Stimulated activated CD4-positive, alpha-beta T cell treated with anti-CD3 and anti-CD28 coated beads, Interleukin-1b, Interleukin-23, amount 100 ng/mL, for 48 hours (primary cell): ENCODE results near the gene INSIG1.

Source experiments
- DNase-seq: peaks from one replicate; pipeline ENCODE4 v3.0.0-alpha.2; 2020

Gene INSIG1

DNA sequence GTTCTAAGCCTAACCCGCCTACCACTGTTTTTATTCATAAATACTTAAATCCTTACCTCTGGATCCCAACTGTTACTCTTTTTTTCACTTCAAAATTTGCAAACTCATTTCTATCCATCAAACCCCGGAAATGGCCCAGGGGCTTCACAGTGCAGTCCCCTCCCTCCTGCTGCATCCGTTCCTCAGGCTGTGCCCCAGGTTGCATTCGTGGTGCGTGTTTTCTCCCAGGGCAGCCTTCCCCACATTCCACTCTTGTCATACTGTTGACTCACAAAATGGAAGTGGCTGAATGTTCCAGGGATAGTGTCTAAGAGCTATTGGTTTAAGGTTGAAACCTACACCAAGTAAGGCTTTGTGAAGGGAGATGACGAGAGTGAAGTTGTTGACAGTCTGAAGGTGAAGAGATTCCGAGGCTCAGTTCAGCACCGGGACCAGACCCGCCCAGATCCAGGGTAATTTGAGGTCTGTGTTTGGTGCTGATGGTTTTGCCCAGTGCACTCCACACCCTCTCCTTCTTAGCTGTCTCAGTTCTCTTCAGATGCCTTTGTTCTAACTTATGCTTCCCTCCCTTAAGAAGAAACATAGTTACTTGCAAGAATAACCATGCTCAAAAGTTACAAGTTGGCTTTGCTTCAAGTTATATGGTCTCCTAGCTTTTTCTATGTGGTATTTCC, 7.7 kb downstream of the INSIG1 start:
- no peak for DNase-seq

DNA sequence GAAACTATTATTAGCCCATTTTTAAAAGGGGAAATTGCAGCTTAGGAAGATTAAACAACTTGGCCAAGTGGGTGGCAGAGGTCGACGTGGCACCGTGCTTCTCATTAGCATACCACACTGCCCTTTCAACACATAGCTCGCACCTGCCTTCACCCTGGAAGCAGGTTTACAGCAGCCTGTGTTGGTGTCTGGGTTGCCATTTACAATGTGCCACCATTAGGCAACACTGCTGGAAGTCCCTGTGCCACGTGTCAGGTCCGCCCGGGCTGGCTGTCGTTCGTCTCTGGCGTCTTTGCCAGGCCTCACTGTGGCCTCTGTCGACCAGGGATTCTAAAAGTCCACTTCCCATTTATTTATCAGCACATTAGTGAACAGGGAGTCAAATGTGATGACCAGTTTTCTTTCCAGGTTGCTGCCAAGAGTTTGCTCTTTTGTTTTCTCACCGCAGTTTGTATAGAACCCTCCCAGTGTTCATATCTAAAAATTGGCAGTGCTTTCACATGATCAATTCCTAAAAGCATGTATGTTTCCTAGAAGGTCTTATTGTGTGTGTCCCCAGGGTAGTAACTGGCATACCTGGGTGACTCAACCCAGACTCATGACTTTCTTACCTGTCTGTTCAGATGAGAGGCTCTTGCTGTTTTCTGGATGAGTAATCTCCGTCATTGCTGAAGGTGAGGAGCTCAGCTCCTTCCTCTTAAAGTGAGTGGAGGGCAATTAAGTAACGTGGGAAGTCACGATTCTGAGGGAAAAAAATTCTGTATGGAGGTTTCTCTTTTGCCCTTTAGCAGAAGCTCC, 9.2 kb downstream of the INSIG1 start:
- DNase-seq, result no peak

DNA sequence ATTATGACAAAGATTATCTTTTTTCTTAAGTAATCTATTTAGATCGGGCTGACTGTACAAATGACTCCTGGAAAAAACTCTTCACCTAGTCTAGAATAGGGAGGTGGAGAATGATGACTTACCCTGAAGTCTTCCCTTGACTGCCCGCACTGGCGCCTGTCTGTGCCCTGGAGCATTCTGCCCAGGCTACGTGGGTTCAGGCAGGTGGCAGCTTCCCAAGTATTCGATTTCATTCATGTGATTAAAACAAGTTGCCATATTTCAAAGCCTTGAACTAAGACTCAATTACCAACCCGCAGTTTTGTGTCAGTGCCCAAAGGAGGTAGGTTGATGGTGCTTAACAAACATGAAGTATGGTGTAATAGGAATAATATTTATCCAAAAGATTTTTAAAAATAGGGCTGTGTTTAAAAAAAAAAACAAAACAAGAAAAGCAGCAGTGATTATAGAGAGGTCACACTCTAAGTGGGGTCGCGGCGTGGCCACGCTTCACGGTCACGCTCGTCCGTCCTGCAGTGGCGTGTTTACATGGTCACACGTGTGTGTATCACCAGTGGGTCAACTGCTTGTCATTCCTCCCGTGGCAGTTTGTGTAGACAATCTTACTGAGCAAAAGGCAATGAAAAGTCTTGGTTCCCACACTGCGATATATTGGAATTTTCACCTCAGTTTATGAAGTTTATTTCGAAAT, 10.8 kb downstream of the INSIG1 start:
- no peak for DNase-seq

DNA sequence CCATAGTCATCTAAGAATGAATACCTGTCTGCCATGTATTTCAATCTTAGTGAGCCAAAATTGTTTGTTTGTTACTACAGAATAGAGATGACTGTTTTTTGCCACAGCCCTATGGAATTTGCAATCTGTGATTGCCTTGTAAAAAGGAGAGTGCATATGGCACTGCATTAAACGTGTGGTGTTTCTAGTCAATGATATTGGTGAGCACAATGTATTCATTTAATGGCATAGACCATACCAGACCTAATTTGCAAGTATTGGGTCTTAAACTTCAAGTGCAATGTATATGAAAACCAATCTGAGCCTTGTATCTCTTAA, 11.3 kb downstream of the INSIG1 start:
- DNase-seq, result no peak

DNA sequence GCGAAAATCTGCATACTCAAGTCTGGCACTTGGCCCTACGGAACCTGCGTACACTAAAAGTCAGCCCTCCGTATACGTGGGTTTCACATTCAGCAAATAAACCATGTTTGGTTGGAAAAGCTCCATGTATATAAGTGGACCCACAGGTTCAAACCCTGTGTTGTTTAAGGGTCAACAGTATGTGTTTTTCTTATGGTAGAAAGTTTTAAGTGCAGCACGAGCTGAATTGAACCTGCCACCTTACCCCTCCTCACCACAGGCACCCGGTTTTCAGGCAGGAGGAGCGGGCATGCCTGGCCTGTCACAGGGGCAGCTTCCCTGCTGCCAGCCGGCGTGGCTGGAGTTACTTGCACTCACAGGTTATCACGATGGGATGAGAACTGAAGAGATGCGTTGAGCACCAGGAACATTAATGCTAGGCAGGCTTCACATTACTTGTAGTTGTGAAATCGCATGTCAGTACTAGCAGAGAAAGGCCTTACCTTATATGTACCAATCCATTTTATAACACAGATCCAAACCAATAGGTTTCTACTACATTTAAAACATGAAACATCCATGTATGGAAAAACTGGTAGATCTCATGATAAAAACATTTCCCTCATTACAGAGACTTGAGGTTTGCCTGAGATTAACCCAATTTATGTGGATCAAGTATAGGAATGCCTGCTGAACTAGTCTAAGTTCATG, 12.9 kb downstream of the INSIG1 start:
- no peak for DNase-seq

DNA sequence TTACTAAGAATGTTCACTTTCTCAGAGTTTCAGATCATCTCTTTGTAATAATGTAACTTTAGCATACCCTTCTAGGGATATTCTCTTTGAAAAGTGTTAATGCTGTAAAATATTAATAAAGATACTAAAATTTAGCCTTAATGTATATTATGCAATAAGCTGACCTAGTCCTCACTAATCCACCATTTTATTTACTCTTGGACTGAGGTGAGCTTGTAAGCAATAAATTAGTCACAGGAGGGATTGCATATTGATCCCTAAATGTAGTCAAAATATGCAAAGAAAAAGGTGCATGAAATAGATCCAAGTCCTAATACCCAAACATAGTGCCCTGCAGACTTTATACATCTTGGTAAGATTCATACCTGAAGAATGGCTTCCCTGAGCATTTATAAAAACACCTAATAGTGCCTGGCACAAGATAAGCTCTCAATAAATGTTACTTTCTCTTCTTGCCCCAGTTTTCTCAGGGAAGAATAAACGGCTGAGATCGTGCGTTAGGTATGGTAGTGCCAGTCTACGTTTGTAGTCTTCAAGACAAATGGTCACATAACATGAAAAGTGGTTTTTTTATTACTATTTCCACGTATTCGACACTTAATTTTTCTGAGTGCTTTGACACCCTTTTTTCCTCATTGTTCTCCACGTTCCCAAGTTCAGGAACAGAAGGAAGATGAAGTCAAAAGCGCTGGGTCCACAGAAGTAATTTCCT, 14.3 kb downstream of the INSIG1 start:
- no peak for DNase-seq

DNA sequence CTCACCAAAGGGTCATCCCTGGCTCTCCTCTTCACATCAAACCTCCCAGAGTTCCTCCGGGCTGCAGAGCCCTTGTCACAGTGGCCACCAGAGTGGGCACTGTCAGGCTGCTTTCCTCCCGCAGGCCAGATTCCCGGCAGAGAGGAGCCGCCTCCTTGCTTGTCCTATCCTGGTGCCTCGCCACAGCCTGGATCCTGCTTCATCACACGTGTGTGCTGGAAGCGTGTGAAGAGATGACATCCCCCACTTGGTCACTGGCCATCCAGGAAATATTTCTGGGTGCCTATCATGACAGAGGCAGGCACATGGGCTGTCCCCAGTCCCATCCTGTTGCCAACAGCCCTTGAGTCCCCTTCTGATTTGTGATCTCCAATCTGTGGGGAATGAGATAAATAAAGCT, 15.0 kb downstream of the INSIG1 start:
- no peak for DNase-seq

DNA sequence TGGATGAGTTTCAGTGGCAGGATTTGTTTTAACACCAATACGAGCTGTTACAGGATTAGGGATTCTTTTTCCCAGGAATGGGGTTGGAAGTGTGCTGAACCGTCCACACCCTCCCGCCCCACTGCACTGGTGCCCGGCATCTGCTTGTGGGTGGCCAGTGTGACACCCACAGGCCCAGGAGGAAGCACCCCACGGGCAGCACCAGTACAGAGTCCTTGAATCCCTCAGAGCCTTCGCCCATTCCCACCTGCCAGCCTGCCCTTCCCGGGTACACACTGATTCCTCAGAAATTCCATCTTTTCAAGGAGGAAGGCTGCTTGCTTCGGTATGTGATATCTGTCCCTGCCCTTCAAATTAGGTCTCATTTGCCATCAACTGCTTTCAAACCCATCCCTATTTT, 15.4 kb downstream of the INSIG1 start:
- no peak for DNase-seq

DNA sequence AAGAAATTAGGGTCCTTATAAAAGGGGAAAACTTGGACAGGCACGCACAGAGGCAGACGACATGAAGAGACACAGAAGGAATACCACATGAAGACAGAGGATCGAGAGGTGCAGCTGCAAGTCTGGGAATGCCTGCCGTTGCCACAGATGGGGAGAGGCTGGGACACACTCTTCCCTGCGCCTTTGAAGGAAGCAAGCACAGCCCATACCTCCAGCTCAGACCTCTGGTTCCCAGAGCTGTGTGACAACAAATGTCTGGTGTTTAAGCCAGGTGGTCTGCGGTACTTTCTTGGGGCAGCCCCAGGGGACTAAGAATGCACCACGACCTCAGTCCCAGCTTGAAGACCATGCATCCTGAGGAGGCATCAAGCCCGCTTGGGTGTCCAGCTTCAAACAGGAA, 18.3 kb downstream of the INSIG1 start:
- no peak for DNase-seq

DNA sequence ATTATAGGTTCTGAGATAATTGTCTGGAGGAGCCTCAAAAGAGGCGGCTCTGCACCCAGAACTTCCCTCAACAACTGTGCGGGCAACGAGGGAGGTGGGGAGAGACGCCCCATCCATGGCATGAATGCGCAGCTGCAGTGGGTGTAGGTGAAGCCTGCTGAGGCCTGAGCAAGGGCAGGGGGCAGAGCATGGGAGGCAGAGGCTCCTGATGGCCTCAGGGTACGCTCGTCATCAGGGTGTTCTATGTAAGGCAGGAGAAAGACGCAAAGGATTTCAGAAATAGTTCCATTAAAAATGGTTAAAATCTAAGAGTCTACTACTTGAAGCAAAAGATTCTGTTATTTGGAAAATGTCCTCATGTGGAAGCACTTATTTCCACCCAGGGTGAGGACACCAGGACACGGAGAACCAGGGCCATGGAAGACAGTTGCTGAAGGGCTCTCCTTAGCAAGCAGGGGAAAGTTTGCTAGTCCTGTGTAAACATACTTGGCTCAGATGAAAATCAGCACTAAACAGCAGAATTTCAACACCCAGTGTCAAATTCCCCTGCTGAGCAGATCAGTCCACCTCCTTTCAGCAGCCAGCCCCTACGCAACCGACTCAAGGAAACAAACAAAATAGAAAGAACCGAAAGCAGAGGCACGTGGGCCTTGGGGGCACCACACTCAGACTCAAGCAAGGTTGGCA, 18.9 kb downstream of the INSIG1 start:
- DNase-seq, result no peak

DNA sequence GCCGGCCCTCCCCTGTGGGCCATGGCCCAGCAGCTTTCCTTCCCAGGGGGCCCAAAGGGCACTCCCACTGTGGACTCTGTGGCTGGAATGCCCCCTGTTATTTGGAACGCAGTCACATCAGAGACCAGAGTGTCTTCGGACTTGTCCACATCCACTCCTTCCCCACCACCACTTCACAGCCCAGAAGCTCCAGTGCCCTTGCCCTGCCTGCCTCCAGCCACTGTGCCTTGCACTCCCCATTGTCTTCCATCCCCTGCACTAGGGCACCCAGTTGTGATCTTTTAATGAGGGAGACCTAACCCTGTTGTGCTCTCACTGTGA, 19.4 kb downstream of the INSIG1 start:
- no peak for DNase-seq

DNA sequence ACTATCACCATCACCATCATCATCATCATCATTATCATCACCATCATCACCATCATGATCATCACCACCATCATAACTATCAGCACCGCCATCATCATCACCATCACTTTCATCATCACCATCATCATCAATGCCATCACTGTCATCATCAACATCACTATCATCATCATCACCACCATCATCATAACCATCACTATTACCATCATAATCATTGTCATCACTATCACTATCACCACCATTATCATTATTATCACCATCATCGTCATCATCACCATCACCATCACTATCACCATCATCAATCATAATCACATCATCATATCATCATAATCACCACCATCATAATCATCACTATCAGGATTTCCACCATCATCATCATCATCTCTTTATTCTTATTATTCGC, 20.6 kb downstream of the INSIG1 start:
- DNase-seq, result no peak

DNA sequence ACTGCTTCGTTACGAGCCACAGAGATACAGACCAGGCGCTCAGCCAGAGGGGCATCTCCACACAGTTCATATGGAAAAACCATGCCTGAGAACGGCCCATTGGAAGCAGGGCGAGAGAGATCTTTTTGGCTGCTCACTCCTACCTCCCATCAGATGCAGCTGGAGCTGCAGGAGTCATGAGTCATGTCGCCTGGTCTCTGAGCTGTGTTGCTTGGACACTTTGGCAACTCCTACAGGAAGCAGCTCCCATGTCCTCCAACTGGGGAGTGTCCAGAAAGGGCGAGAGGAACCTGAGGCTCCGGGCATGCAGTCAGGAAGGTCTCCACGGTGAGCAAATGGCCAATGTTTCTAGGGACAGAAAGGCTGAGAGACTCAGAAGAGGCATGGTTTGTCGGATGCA, 24.9 kb downstream of the INSIG1 start:
- DNase-seq, result no peak

DNA sequence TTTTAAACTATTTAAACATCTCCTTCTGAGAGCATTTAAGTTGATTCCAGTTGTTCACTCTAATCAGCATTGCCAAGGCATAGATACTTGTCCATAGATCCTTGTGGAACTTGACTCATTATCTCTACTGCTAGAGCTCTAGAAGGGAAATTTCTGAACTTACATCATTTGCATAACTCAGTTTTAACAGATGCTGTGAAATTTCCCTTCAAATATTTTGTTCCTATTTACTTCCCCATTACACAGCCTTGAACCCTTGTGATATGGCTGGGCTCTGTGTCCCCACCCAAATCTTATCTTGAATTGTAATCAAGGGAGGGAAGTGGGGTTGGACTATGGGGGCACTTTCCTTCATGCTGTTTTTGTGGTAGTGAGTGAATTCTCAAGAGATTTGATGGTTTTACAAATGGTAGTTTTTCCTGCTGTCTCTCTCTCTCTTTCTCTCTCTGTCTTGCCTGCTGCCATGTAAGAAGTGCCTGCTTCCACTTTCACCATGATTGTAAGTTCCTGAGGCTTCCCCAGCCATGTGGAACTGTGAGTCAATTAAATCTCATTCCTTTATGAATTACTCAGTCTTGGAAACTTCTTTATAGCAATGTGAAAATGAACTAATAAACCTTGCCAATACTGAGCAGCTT, 25.4 kb downstream of the INSIG1 start:
- DNase-seq, result no peak

DNA sequence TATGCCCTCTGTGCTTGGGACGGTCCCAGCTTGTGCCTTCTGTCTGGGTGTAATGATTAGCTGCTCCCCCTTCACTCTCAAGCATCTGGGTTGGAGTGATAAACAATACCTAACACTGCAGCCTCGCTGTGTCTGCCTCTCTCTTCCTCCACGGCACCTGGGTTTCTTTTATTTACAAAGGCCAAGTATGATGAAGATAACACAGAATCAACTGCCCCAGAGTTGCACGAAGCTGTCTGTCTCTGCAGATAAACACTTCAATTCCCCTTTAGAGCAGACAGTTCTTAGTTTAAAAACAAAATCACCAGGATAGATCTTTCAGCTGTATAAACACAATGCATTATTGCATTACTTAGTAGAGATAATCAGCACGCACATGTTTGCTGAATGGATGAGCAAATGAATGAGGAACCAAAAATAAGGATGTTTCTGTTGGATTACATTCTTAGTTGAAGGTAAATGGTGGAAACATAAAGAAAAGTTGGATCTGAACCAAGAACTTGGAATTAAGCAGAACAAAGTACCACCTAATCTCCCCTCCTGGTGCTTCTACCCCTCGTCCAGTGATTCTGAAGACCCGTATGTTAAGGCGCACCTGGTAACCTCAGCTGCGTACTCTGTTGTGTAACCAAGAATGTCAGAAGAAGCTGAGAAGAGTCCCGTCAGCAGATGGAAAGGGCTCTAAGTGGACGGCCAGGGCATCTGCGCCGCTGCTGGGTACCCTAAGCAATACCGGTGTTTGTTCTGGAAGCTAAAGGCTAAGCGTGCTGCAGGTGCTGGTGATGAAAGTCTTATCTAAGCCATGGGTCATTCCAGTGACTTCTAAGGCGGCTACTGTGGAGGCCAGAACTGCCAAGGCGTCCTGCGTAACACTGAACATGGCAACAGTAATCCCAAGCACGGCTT, 26.6 kb downstream of the INSIG1 start:
- DNase-seq, result no peak

DNA sequence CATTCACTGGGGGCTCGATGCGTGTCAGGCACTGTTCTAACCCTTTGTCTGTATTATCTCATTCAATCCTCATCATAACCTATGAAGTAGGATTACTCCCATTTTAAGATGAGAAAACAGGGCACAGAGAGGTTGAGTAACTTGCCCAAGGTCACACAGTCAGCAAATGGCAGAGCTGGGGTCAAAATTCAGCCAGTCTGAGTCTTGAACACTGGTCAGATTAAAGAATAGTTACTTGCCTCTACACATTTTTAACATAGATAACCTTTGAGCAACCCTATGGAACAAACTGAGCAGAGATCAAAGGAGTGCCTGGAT, 27.2 kb downstream of the INSIG1 start:
- no peak for DNase-seq

DNA sequence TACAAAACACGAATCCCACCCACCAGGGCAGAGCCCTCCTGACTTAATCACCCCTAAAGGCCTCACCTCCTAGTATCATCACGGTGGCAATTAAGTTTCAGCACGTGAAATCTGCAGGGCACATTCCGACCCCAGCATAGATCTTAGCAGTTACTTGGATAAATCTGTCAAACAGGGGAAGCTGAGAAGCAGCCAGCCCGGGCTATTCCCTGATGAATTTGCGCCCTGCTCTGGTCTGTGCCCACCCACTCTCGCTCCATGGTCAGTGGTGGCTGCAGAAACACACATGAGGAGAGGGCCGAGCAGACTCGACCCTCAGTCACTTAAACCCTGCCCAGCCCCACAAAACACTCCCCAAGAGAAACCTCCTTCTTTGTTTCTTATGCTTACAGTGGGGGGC, 28.7 kb downstream of the INSIG1 start:
- no peak for DNase-seq

DNA sequence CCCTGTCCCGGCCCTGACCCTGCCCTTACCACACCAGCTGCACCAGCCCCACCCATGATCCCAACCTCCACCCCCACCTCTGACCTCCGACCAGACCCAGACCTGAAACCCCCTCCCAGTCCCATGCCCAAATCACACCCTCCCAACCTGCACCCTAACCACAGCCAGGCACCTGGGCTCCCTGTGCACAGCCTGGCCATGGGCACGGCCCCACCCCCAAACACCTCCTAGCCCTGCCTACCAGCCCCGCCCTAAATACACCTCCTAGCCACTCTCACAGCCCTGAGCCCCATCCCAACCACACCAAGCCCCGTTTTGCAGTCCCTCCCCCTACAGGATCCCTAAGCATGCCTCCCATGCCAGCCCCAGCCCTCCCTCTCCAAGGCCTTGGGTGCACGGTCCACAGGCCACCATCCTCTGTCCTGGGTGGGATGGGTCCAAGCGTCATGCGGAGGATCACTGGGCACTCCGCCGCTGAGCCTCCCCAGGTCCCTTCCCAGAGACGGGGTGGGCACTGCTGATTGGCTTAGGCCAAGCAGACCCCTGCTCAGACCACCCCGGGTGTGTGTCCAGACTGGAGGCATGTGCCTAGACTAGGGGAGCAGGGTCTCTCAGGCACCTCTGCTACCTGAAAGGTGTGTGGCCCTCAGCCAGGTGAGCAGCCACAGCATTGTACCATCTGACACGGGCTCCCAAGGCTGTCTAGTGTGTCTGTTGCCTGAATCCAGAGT, 30.1 kb downstream of the INSIG1 start:
- DNase-seq, result no peak

DNA sequence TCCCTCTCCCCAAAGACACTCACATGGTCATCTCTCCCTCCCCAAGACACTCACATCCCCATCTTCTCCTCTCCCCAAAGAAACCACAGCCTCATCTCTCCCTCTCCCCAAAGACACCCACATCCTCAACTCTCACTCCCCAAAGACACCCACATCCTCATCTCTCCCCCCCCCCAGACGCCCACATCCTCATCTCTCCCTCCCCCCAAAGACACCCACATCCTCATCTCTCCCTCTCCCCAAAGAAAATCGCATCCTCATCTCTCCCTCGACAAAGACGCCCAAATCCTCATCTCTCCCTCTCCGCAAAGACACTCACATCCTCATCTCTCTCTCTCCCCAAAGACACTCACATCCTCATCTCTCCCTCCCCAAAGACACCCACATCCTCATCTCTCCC, 31.5 kb downstream of the INSIG1 start:
- DNase-seq, result no peak

DNA sequence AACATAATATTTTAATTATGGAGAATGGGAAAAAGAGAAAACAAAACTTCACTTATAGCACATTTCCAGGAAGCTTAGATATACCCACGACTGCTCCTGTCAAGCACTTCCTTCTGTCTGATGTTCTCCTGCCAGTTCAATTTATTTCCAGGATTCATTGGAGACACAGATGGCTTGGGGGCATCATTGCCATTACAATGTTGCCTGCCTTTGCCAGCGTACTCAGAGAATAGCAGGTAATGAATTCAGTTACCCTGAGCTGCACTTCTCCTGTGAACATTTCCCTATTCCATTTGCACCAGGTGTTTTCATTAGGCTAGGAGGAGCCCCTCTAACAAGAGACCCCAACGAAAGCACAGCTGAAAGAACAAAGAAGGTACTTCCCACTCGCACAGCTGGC, 33.7 kb downstream of the INSIG1 start:
- DNase-seq, result no peak
